Urinary bladder (tissue), 4 donors: ENCODE results near the gene SPATS2L. TPM values are rescaled to one million over a fixed set of nuclear protein-coding genes. Genes with fewer than 3 reads are reported as not detected.

Experiments
- DNase-seq: peaks from one replicate; pipeline ENCODE4 v3.0.0-alpha.2; 2015; ENCODE audit errors: extremely low spot score
- H3K27ac ChIP-seq: one replicate; pipeline ENCODE4 v1.5.1; 2013; ENCODE audit warnings: low read depth, mild to moderate bottlenecking, moderate library complexity
- H3K36me3 ChIP-seq: one replicate; pipeline ENCODE4 v1.6.1; 2013; ENCODE audit warnings: mild to moderate bottlenecking, moderate library complexity; ENCODE audit not compliant: insufficient read depth
- H3K4me1 ChIP-seq: one replicate; pipeline ENCODE4 v1.6.1; 2013; ENCODE audit warnings: mild to moderate bottlenecking, moderate library complexity; ENCODE audit not compliant: insufficient read depth
- H3K4me3 ChIP-seq: one replicate; pipeline ENCODE4 v1.5.1; 2013; ENCODE audit warnings: low read depth, low read length
- WGBS: extraction: QIAGEN DNeasy Blood & Tissue Kit; methylation state at CpG from one replicate; pipeline ENCODE4 v1.1.7; 2013; 5-methylcytosine and 5-hydroxymethylcytosine counted together
- polyA plus RNA-seq: library from polyadenylated mRNA; stranded (reverse); fragments of 200-250 nt; gene quantifications from one replicate; pipeline ENCODE4 v1.2.3, GENCODE V29; 2013
- total RNA-seq: library from RNA; depleted of rRNA; stranded (reverse); fragments of >200 nt; gene quantifications from one replicate; pipeline ENCODE4 v1.2.3, GENCODE V29; 2014
- donor health status: healthy with polysubstance abuse.
- donor health status: healthy.

The SPATS2L gene
- total and polyA plus RNA-seq, 2 donors: 57.7 to 128 TPM

DNA sequence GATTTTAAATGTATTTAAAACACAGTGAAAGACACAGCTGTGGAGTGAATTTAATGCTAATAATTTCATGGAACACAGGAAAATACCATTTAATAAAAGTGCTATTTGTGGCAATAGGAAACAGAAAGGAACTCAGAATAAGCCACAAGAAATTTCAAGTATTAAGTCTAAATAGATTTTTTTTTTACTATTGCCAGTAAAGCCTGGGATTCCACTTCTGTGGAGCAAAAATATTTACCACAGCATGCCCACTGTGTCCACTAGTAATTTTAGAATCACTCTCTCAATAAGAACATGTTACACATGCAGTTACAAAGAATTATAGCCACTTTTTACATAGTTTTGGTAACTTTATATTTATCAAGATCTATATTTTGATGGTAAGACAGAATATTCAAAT, 186.2 kb downstream of the SPATS2L start:
- DNase-seq: no peak
- no peaks in the 10 kb centered on the region for H3K36me3 ChIP-seq
- no peaks in the 10 kb centered on the region for H3K4me1 ChIP-seq
- no peak overlapping the region for H3K4me3 ChIP-seq
- H3K27ac ChIP-seq: no peak overlapping the region

DNA sequence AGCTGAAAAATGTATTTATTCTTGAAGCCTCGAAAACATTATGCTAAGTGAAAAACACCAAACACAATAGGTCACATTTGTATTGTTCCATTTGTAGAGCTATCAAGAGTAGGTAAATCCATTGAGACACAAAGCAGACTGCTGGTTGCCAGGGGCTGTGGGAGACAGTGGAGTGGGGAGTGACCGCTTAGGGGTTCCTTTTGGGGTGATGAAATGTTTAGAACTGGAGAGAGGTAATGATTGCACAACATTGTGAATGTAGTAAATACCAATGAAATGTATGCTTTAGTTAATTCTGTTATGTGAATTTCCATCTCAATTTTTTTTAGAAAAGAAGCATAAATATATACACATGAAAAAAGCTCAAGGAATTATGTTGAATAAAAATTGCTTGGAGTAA, 187.6 kb downstream of the SPATS2L start:
- H3K4me1 ChIP-seq: no peaks in the 10 kb centered on the region
- H3K27ac ChIP-seq: no peak overlapping the region
- no peaks in the 10 kb centered on the region for H3K36me3 ChIP-seq
- no peak for DNase-seq
- 94% methylated on average over 2 of the region's 2 CpGs for WGBS
- no peak overlapping the region for H3K4me3 ChIP-seq

DNA sequence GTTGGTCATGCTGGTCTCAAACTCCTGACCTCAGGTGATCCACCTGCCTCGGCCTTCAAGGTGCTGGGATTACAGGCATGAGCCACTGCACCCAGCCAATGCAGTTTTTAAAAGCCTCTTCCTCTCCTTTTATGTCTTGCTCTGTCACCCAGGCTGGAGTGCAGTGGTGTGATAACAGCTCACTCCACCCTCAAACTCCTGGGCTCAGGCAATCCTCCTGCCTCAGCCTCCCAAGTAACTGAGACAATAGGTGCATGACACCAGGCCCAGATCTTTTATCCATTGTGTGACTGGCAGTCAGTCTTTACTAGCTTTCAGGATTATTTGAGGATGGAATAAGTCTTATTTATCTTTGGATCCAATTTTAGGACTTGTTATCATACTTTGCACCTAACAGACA, 190.2 kb downstream of the SPATS2L start:
- Histone ChIP-seq H3K36me3 (no peaks in the 10 kb centered on the region), H3K27ac (no peak overlapping the region), H3K4me1 (no peaks in the 10 kb centered on the region), H3K4me3 (no peak overlapping the region)
- no peak for DNase-seq
- 95% methylated on average over 1 of the region's 1 CpG for WGBS

DNA sequence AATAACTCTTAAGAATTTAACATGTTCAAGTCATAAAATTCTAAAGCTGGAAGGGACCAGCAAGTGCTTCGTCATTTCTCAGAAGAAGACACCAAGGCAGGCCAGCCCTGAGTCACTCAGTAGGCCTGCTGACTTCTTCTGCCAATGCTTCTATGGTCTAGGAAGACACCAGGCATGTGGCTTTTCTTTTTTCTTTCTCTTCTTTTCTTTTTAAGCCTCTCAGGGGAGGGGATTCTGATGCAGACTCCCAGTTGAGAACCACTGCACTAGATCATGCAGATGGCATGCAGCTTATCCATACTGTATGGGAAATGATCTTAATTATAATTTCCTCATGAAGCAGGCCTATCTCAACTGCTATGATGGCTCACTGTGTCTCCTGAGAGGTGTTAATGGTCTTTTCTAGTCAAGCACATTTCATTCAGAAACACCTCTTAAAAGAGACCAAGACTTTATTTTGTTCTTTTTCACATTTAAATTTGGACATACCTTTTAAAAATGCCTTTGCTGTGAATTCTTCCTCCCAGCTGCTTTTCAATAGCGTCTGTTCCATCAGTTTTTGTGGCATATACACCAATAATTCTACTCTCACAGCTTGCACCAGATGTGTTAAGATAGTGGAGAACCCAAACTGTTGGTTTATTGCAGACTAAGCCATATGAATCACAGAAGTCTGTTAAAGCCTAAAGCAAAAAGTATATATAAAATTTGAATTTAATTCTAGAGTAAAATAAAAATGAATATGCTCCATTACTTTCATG, 192.1 kb downstream of the SPATS2L start:
- Histone ChIP-seq H3K36me3 (peaks cover 2% of the 10 kb centered on the region), H3K4me3 (no peak overlapping the region), H3K27ac (no peak overlapping the region), H3K4me1 (no peaks in the 10 kb centered on the region)
- DNase-seq: no peak
- WGBS: 84% methylated on average over 2 of the region's 2 CpGs

DNA sequence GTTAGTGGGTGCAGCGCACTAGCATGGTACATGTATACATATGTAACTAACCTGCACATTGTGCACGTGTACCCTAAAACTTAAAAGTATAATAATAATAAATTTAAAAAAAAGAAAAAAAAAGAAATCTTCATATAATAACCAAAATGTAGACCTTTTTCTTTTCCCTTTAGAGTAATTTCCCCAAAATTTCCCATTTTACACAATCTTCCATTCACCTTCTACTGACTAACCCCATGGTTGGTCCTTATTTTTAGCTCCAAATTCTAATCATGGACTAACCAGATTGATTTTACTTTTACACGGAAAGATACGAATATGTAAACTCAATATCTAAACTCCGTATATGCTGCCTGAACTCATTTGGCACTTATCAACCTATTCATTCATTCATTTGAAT, 195.7 kb downstream of the SPATS2L start:
- Histone ChIP-seq H3K36me3 (peaks cover 4% of the 10 kb centered on the region), H3K27ac (no peak overlapping the region), H3K4me3 (no peak overlapping the region), H3K4me1 (no peaks in the 10 kb centered on the region)
- no peak for DNase-seq
- 98% methylated on average over 5 of the region's 5 CpGs for WGBS

DNA sequence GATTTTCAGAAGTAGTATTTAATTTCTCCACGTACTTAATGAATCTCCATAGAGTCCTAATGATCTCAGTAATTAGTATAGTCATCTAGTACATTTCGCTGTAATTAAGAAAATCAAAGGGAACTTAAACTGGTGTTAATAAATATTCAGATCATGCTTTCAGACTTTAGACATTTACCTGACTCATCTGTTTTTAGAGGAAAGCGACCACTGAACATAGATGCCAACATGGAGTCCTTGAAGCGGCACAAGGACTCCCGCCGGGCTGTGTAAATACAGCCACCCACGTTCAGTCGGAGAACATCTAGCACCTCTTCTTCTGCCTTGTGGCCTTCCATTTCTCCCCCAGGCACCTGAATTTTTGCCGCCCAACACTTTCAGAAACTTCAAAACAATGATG, 200.2 kb downstream of the SPATS2L start:
- Histone ChIP-seq H3K36me3 (peaks cover 4% of the 10 kb centered on the region), H3K27ac (no peak overlapping the region), H3K4me3 (no peak overlapping the region), H3K4me1 (peaks cover 1% of the 10 kb centered on the region)
- WGBS: 88% methylated on average over 9 of the region's 9 CpGs
- DNase-seq: no peak

DNA sequence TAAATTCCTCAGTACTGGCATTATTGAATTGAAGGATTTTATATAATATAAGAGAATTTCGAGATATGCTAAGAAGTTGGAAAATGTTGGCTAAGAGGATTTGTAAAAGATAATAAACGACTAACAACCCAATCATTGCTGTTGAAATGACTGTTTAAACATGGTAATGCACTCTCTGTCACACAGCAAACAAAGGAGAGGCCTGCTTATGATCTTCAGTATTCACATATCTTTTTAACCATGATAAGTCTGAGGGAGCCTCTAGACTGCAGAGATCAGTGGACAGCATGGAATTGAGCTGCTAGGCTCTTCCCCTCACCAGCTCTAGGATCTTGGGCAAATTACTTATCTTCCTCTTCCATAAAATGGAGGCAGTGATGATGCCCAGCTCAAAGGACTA, 200.7 kb downstream of the SPATS2L start:
- 70% methylated on average over 2 of the region's 2 CpGs for WGBS
- no peak overlapping the region for H3K4me3 ChIP-seq
- H3K36me3 ChIP-seq: peaks cover 4% of the 10 kb centered on the region
- DNase-seq: no peak
- peaks cover 1% of the 10 kb centered on the region for H3K4me1 ChIP-seq
- H3K27ac ChIP-seq: no peak overlapping the region

DNA sequence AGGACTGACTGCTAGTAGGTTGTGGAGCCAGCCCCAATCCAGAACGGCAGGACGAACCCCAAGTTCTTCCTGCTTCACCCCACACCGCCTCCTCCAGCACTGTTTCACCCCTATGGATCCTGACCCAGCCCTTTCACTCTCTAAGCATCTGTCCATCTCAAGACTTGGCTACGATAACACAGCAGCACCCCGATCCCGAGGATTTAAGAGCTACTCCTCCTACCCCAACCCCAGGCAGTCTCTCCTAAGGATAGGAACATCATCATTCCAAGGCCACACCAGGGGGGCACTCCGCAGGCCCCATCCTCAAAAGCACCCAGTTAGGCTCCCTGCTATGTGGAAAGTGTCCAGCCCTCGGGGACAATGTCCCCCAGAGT, 202.7 kb downstream of the SPATS2L start:
- peaks cover 2% of the 10 kb centered on the region for H3K36me3 ChIP-seq
- WGBS: 24% methylated on average over 8 of the region's 8 CpGs
- no peak for DNase-seq
- peaks cover 1% of the 10 kb centered on the region for H3K4me1 ChIP-seq
- peak overlapping the region; percentile 76 for H3K4me3 ChIP-seq
- peak overlapping the region; percentile 74 for H3K27ac ChIP-seq

DNA sequence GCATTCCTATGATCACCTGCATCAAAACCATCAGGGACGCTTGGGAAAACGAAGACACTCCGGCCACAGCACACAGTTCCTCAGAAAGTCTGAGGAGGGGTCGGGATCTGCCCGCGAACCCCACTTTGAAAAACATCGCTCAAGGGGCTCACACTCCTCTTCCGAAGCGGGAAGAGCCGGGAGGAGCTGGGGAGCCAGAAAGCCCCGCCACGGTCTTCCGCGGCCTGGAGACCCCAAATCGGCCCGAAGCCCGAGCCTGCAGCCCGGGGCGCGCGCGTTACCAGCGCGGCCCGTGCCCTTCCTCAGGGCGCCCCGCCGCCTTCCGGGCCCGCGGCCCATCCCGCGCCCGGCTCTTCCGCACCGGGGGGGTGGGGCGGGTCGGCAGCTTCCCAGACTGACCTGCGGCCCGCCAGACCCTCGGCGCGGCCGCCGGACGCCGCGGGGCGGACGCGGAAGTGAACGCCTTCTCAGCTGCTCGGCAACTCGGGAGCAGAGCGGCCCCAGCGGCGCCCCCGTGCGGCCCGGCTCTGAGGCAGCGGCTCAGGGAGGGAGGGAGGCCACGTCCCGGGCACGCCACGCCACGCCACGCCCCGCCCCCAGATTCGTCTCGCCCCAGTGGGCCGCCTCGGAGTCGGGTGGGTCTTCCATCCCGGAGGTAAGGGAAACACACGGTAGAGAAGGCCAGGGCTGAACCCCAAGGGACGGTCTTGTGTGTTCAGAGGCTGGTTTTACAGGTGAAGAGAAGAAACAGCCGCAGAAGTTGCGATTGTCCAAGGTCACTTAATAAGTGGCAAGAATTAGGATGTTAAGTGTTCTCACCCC, 203.3 kb downstream of the SPATS2L start, which contains the start of gene KCTD18:
KCTD18 (minus strand) TSS at position 457 of the 822 bp plus-strand sequence. CDS start 3,052 bp downstream, outside the sequence.
- Histone ChIP-seq H3K4me1 (peaks cover 1% of the 10 kb centered on the region), H3K36me3 (peaks cover 2% of the 10 kb centered on the region), H3K4me3 (peak within 1 kb of the TSS; percentile 76), H3K27ac (peak within 1 kb of the TSS; percentile 74)
- under 1% methylated on average over 78 of the region's 78 CpGs for WGBS
- peak; percentile 55 for DNase-seq

DNA sequence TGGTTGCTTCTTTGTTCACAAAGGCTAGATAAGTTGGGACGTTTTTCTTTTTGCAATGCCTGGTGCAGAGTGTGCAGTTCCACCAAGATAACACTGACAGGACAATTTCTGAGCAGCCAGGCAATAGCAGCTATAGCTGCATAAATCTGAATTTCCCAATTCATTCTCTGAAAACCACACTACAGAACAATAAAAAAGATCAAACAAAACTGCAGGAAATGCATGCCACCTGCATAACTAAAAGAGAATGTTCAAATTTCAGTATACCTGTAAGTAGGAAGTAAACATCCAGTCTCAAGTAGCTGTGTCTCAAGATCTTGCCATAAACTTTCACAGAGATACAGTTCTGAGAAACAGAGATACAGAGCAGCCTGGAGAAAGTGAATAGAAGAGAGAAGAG, 208.7 kb downstream of the SPATS2L start:
- 21% methylated on average over 1 of the region's 1 CpG for WGBS
- no peak overlapping the region for H3K4me3 ChIP-seq
- no peak overlapping the region for H3K27ac ChIP-seq
- no peak for DNase-seq
- no peaks in the 10 kb centered on the region for H3K36me3 ChIP-seq
- peaks cover 1% of the 10 kb centered on the region for H3K4me1 ChIP-seq

DNA sequence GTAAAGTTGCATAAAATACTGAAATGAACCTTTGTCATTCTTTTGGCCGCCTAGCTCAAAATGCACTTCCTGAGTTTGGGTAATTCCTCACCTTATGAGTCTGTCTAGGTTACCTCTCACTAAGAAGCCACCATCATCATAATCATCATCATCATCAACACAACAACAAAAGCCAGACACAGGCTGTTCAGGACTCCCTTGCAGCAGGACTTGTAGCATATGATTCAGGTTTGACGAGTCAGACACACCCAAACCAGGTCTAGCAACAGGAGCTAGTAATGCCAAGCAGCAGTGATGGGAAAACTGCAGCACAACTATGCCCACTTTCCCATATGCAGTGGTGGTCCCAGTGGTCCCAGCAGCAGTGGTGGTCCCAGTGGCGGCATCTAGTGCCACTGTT, 216.7 kb downstream of the SPATS2L start:
- no peak overlapping the region for H3K27ac ChIP-seq
- no peak overlapping the region for H3K4me3 ChIP-seq
- no peaks in the 10 kb centered on the region for H3K36me3 ChIP-seq
- DNase-seq: no peak
- H3K4me1 ChIP-seq: no peaks in the 10 kb centered on the region
- 78% methylated on average over 3 of the region's 3 CpGs for WGBS

DNA sequence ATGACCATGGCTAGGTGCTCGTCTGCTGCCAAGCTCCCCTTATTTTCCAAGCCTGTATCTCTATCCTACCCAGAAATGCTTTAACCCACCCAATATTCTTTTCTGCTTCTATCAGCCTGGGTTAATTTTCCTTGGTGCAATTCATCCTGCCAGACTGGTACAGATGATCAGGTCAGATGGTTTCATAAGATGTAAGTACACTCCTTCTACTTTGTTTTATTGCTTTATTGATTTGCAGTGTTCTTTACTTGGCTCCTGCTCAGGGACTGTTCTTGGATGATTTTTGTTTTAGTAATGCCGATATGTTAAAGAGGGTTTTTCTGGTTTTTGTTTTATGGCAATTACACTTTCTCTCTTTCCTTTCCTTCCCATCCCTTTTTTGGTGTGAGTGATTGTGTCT, 217.1 kb downstream of the SPATS2L start:
- WGBS: 71% methylated on average over 2 of the region's 2 CpGs
- Histone ChIP-seq H3K4me1 (no peaks in the 10 kb centered on the region), H3K4me3 (no peak overlapping the region), H3K36me3 (no peaks in the 10 kb centered on the region), H3K27ac (no peak overlapping the region)
- DNase-seq: no peak

DNA sequence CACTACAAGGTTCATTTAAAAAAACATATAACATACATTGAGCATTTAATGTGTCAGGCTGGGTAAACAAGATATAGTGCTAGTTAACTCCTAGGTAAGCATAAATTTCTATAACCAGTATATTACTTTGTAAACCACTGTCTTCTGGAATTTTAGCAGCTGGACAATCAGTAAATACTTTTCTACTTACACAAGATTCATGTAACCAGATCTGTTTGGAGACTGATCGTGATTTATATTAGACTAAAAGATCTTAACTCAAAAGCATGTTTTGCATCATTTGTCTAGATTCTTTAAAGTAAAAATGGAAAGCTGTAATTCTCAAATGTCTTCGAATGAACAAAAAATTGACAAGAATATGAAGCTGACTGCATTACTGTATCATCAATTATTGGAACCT, 218.6 kb downstream of the SPATS2L start:
- Histone ChIP-seq H3K27ac (no peak overlapping the region), H3K36me3 (no peaks in the 10 kb centered on the region), H3K4me3 (no peak overlapping the region), H3K4me1 (no peaks in the 10 kb centered on the region)
- no peak for DNase-seq
- 53% methylated on average over 2 of the region's 2 CpGs for WGBS

DNA sequence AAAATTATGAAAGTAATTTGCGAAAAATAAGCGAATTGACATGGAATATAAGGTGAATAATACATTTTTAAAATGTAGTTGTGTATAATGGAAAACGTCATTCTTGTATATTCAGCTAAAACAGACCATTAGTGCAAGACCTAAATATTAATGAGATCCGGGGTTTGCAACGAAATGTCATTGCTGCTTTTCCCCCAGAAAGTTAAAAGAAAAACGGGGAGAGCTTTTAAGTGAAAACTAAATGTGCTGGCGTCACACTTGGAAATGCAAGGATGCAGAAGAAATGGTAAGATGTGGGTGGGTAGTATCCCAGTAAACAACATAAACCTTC, 219.0 kb downstream of the SPATS2L start:
- 16% methylated on average over 7 of the region's 7 CpGs for WGBS
- H3K27ac ChIP-seq: no peak overlapping the region

More for the DNA sequence above, 219.0 kb downstream of the SPATS2L start:
- H3K4me1 ChIP-seq: no peaks in the 10 kb centered on the region
- DNase-seq: no peak
- peak overlapping the region; percentile 70 for H3K4me3 ChIP-seq
- H3K36me3 ChIP-seq: no peaks in the 10 kb centered on the region
